Vagina (tissue), 2 donors: ENCODE measurements around the gene APLN. TPM values are rescaled to one million over a fixed set of nuclear protein-coding genes. Genes with fewer than 3 reads are reported as not detected.

Experiments
- DNase-seq, 2 donors: peaks; one replicate each; pipeline ENCODE4 v3.0.0-alpha.2; 2017; ENCODE audit errors: extremely low spot score in 2 of 2
- H3K27ac ChIP-seq: fragments of 200-600 bp; sonication (generic); one replicate; pipeline ENCODE4 v1.5.1; 2019
- H3K27me3 ChIP-seq: fragments of 200-600 bp; sonication (generic); one replicate; pipeline ENCODE4 v1.5.1; 2019
- H3K36me3 ChIP-seq, 2 donors: fragments of 200-600 bp; sonication (generic); one replicate each; pipeline ENCODE4 v1.5.1; 2017 to 2019
- H3K4me1 ChIP-seq: fragments of 200-600 bp; sonication (generic); one replicate; pipeline ENCODE4 v1.5.1; 2019
- H3K4me3 ChIP-seq, 2 donors: fragments of 200-600 bp; sonication (generic); 1 replicate in 1 of 2; 2 replicates in 1 of 2; pipeline ENCODE4 v1.5.1; 2016 to 2019
- H3K9me3 ChIP-seq: fragments of 200-600 bp; sonication (generic); one replicate; pipeline ENCODE4 v1.5.1; 2019
- CTCF ChIP-seq, 3 experiments: fragments of 450-650 bp in 2 of 3; fragments of 200-600 bp in 1 of 3; sonication (generic) in 1 of 3; IDR thresholded peaks; one replicate each; pipeline ENCODE4 v1.5.1; 2017 to 2019; ENCODE audit warnings: antibody characterized with exemption in 3 of 3, mild to moderate bottlenecking in 2 of 3, moderate library complexity in 2 of 3
- POLR2A ChIP-seq, 2 donors: fragments of 450-650 bp; IDR thresholded peaks; one replicate each; pipeline ENCODE4 v1.6.1; 2017; ENCODE audit warnings: antibody characterized with exemption in 2 of 2, mild to moderate bottlenecking in 2 of 2, moderate library complexity in 2 of 2
- POLR2AphosphoS5 ChIP-seq, 2 donors: sonication (generic); formaldehyde crosslinking; IDR thresholded peaks; one replicate each; pipeline ENCODE4 v1.9.0; 2017; ENCODE audit warnings: antibody characterized with exemption in 2 of 2, mild to moderate bottlenecking in 2 of 2, low read depth in 1 of 2; ENCODE audit not compliant: insufficient read depth in 1 of 2
- intact Hi-C: fragments of 100-400 bp; cut with DNase I; formaldehyde crosslinking; loops from one replicate; pipeline ENCODE4 v1.15.1; 2023
- total RNA-seq: library from RNA; depleted of rRNA; stranded (reverse); fragments of >200 nt; gene quantifications from one replicate; pipeline ENCODE4 v1.2.3, GENCODE V29; 2016

Gene APLN
- total RNA-seq, 1 donor from 2014 or later = not detected

- intact Hi-C loops = loop anchor here (10.0 kb wide), 1 partner anchor 279 kb away; the partner anchor contains the start of gene UTP14A
- no peak for TF ChIP-seq CTCF (IDR thresholded peaks at IDR 0.05)
- no peak for TF ChIP-seq POLR2A (IDR thresholded peaks at IDR 0.05)
- no peak for TF ChIP-seq POLR2AphosphoS5 (IDR thresholded peaks at IDR 0.05; ENCODE audit: insufficient read depth in 1 of 2, low read depth in 1 of 2)
- Histone ChIP-seq H3K27ac (no peak overlapping the region), H3K36me3 (no peaks in the 10 kb centered on the region), H3K27me3 (no peaks in the 10 kb centered on the region), H3K9me3 (no peaks in the 10 kb centered on the region), H3K4me1 (peaks cover 8% of the 10 kb centered on the region), H3K4me3 (no peak overlapping the region)
- no peak for DNase-seq
These were observed 28.7 kb downstream of the APLN start for GRCh38 chrX:129626026-129626425.

- no peaks in the 10 kb centered on the region for H3K4me1 ChIP-seq
- H3K36me3 ChIP-seq = no peaks in the 10 kb centered on the region
- no peak overlapping the region for H3K4me3 ChIP-seq
- no peak for DNase-seq
- no peak for TF ChIP-seq POLR2A (IDR thresholded peaks at IDR 0.05)
- TF ChIP-seq CTCF (IDR thresholded peaks at IDR 0.05) = no peak
- no peak for TF ChIP-seq POLR2AphosphoS5 (IDR thresholded peaks at IDR 0.05; ENCODE audit: insufficient read depth in 1 of 2, low read depth in 1 of 2)
- intact Hi-C loops = loop anchor here (10.0 kb wide), 1 partner anchor 282 kb away; the partner anchor contains the start of gene UTP14A
- no peak overlapping the region for H3K27ac ChIP-seq
- no peaks in the 10 kb centered on the region for H3K27me3 ChIP-seq
- no peaks in the 10 kb centered on the region for H3K9me3 ChIP-seq
These were observed 31.9 kb downstream of the APLN start for GRCh38 chrX:129622757-129623301.

- intact Hi-C loops = no loop called here
- H3K9me3 ChIP-seq = no peaks in the 10 kb centered on the region
- DNase-seq = no peak
- H3K27me3 ChIP-seq = no peaks in the 10 kb centered on the region
- H3K4me3 ChIP-seq = no peak overlapping the region
- no peak overlapping the region for H3K27ac ChIP-seq
- no peaks in the 10 kb centered on the region for H3K36me3 ChIP-seq
- no peaks in the 10 kb centered on the region for H3K4me1 ChIP-seq
- TF ChIP-seq POLR2AphosphoS5 (IDR thresholded peaks at IDR 0.05; ENCODE audit: insufficient read depth in 1 of 2, low read depth in 1 of 2) = no peak
- no peak for TF ChIP-seq CTCF (IDR thresholded peaks at IDR 0.05)
- no peak for TF ChIP-seq POLR2A (IDR thresholded peaks at IDR 0.05)
These were observed 35.8 kb downstream of the APLN start for GRCh38 chrX:129618997-129619396.

GRCh38 chrX:129617420-129617819 lies 37.3 kb downstream of the APLN start:
- intact Hi-C loops = no loop called here
- no peak overlapping the region for H3K27ac ChIP-seq
- no peaks in the 10 kb centered on the region for H3K27me3 ChIP-seq
- H3K4me3 ChIP-seq = no peak overlapping the region
- no peaks in the 10 kb centered on the region for H3K9me3 ChIP-seq
- DNase-seq = no peak
- no peaks in the 10 kb centered on the region for H3K36me3 ChIP-seq
- TF ChIP-seq POLR2A (IDR thresholded peaks at IDR 0.05) (no peak), POLR2AphosphoS5 (IDR thresholded peaks at IDR 0.05; ENCODE audit: insufficient read depth in 1 of 2, low read depth in 1 of 2) (no peak), CTCF (IDR thresholded peaks at IDR 0.05) (no peak)
- no peaks in the 10 kb centered on the region for H3K4me1 ChIP-seq

GRCh38 chrX:129614481-129615255 lies 40.1 kb downstream of the APLN start:
- H3K9me3 ChIP-seq = no peaks in the 10 kb centered on the region
- TF ChIP-seq POLR2A (IDR thresholded peaks at IDR 0.05) (no peak), CTCF (IDR thresholded peaks at IDR 0.05) (no peak), POLR2AphosphoS5 (IDR thresholded peaks at IDR 0.05; ENCODE audit: insufficient read depth in 1 of 2, low read depth in 1 of 2) (no peak)
- H3K4me3 ChIP-seq = no peak overlapping the region
- no peaks in the 10 kb centered on the region for H3K27me3 ChIP-seq
- intact Hi-C loops = no loop called here
- no peak for DNase-seq
- H3K27ac ChIP-seq = no peak overlapping the region
- no peaks in the 10 kb centered on the region for H3K4me1 ChIP-seq
- H3K36me3 ChIP-seq = no peaks in the 10 kb centered on the region
